Gastroesophageal sphincter (tissue), 3 donors: Measurements from ENCODE around the gene OR5M8.

ENCODE experiments used
- CTCF ChIP-seq, 4 experiments: fragments of 200-600 bp in 2 of 4; fragments of 450-650 bp in 2 of 4; sonication (generic) in 1 of 4; IDR thresholded peaks; one replicate each; pipeline ENCODE4 v1.5.1; 2017 to 2019; ENCODE audit warnings: antibody characterized with exemption in 4 of 4, mild to moderate bottlenecking in 2 of 4, moderate library complexity in 2 of 4
- EP300 ChIP-seq: sonication (generic); formaldehyde crosslinking; IDR thresholded peaks from one replicate; pipeline ENCODE4 v1.6.1; 2017; ENCODE audit warnings: antibody characterized with exemption, mild to moderate bottlenecking
- POLR2A ChIP-seq, 2 donors: fragments of 450-650 bp; IDR thresholded peaks; one replicate each; pipeline ENCODE4 v1.6.1; 2017; ENCODE audit warnings: antibody characterized with exemption in 2 of 2, mild to moderate bottlenecking in 2 of 2, moderate library complexity in 1 of 2
- POLR2AphosphoS5 ChIP-seq: sonication (generic); formaldehyde crosslinking; IDR thresholded peaks from one replicate; pipeline ENCODE4 v1.6.1; 2017; ENCODE audit warnings: antibody characterized with exemption

- TF ChIP-seq CTCF (IDR thresholded peaks at IDR 0.05) (no peak), EP300 (no peak), POLR2AphosphoS5 (no peak), POLR2A (IDR thresholded peaks at IDR 0.05) (no peak)
Measured at GRCh38 chr11:56453521-56453920, 37.6 kb downstream of the OR5M8 start.
